ENCODE measurements around the gene NRP2. TPM values are rescaled to one million over a fixed set of nuclear protein-coding genes. Genes with fewer than 3 reads are reported as not detected.

NRP2 gene
- total RNA-seq, 1 donor from 2014 or later = 27.8 TPM

DNA sequence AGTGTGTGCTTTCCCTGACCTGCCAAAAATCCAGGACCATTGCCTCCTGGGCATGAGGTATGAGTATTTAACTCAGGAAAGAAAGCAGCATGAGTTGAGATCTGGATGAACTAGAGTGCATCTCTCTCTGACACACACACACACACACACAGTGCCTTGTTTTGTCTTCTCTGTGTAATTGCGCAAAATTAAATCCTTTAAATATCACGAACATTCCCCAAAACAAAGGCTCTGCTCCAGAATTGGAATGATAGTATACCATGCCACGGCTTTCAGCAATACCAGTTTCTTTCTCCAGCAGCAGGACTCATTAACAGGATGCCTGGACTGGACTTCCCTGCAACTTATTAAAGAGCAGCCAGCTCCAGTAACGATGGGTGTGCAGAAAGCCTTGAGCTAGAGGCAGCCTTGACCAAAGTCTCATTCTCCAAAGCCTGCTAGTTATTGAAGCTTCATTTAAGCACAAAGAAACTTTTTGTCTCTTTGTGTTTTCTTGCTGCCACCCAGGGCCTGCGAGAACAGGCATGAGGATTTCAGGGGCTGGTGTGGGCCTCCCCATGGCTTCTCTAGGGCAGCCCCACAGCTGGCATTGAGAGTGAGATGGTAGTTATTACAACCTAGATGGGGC lies 101.7 kb downstream of the NRP2 start:
- H3K4me1 ChIP-seq = peaks cover 6% of the 10 kb centered on the region
- H3K79me2 ChIP-seq (ENCODE audit: low read depth) = no peaks in the 10 kb centered on the region
- peak overlapping the region; percentile 34 for H3K27ac Mint-ChIP-seq
- no peak overlapping the region for H3K4me2 ChIP-seq
- H3K9me3 ChIP-seq (ENCODE audit: low read depth) = no peaks in the 10 kb centered on the region
- no peaks in the 10 kb centered on the region for H3K27me3 ChIP-seq
- H3K4me1 Mint-ChIP-seq = peaks cover 21% of the 10 kb centered on the region
- no peak overlapping the region for H3K4me3 Mint-ChIP-seq
- no peaks in the 10 kb centered on the region for H4K20me1 ChIP-seq (ENCODE audit: low read depth)
- no peak overlapping the region for H2AFZ ChIP-seq (replicated peaks)
- H3K27me3 Mint-ChIP-seq (ENCODE audit: insufficient read depth, low read depth) = peaks cover under 1% of the 10 kb centered on the region
- no peak for TF ChIP-seq EZH2 (IDR thresholded peaks at IDR 0.05)
- no peak for TF ChIP-seq EZH2phosphoT487 (IDR thresholded peaks at IDR 0.05)
- TF ChIP-seq, protein P1, sequence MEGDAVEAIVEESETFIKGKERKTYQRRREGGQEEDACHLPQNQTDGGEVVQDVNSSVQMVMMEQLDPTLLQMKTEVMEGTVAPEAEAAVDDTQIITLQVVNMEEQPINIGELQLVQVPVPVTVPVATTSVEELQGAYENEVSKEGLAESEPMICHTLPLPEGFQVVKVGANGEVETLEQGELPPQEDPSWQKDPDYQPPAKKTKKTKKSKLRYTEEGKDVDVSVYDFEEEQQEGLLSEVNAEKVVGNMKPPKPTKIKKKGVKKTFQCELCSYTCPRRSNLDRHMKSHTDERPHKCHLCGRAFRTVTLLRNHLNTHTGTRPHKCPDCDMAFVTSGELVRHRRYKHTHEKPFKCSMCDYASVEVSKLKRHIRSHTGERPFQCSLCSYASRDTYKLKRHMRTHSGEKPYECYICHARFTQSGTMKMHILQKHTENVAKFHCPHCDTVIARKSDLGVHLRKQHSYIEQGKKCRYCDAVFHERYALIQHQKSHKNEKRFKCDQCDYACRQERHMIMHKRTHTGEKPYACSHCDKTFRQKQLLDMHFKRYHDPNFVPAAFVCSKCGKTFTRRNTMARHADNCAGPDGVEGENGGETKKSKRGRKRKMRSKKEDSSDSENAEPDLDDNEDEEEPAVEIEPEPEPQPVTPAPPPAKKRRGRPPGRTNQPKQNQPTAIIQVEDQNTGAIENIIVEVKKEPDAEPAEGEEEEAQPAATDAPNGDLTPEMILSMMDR (IDR thresholded peaks at IDR 0.05) = no peak
- no peaks in the 10 kb centered on the region for H3F3A ChIP-seq (ENCODE audit: low read depth)
- DNase-seq (ENCODE audit: low spot score) = no peak
- peaks cover 3% of the 10 kb centered on the region for H3K9me3 Mint-ChIP-seq
- H3K4me3 ChIP-seq = no peak overlapping the region
- no peak overlapping the region for H3K27ac ChIP-seq
- H3K36me3 ChIP-seq = no peaks in the 10 kb centered on the region
- H3K9ac ChIP-seq = no peak overlapping the region
- no peaks in the 10 kb centered on the region for H3K36me3 Mint-ChIP-seq

DNA sequence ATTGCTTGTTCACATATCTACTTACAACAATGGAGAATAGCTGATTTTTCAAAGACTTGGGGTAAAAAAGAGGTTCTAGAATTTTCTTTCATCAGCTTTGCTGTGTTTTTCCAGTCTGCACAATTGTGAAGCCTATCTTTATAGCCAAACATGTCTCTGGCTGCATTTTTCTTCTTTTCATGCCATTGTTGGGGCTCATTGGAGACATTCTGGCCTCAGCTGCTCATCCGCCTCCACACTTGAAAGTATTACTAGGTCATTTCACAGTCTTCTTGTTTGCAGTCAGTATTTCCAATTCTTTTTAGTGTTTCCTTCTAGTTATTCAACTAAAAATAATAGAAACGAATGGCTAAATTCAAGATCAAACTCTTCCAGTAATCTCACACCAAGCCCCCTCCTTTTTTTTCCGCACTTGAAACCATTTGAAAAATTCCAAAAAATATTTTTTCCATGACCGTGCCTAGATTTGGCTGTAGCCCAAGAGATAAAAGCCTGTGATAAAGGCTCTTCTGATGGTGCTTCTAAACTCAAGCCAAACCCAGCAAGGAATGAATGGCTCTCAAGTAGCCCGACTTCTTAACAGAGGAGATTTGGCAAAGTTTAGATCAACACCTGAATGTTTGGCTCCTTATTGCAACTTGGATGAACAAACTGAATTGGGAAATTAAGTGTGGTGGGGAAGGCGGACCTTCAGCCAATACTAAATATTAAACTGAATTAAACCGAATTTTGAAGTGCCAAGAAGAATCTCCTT lies 103.4 kb downstream of the NRP2 start:
- Histone ChIP-seq H3K9ac (no peak overlapping the region), H3K27me3 (no peaks in the 10 kb centered on the region), H3K27ac (no peak overlapping the region), H4K20me1 (ENCODE audit: low read depth) (no peaks in the 10 kb centered on the region), H2AFZ (replicated peaks) (no peak overlapping the region), H3K9me3 (ENCODE audit: low read depth) (no peaks in the 10 kb centered on the region), H3K4me2 (no peak overlapping the region), H3K79me2 (ENCODE audit: low read depth) (no peaks in the 10 kb centered on the region), H3K36me3 (no peaks in the 10 kb centered on the region), H3K4me3 (no peak overlapping the region), H3K4me1 (peaks cover 2% of the 10 kb centered on the region), H3F3A (ENCODE audit: low read depth) (no peaks in the 10 kb centered on the region)
- H3K27me3 Mint-ChIP-seq (ENCODE audit: insufficient read depth, low read depth) = peaks cover 2% of the 10 kb centered on the region
- H3K4me3 Mint-ChIP-seq = no peak overlapping the region
- TF ChIP-seq EZH2 (IDR thresholded peaks at IDR 0.05) (no peak), EZH2phosphoT487 (IDR thresholded peaks at IDR 0.05) (no peak)
- TF ChIP-seq, protein P1 (IDR thresholded peaks at IDR 0.05) = no peak
- DNase-seq (ENCODE audit: low spot score) = no peak
- H3K27ac Mint-ChIP-seq = no peak overlapping the region
- no peaks in the 10 kb centered on the region for H3K36me3 Mint-ChIP-seq
- H3K9me3 Mint-ChIP-seq = peaks cover 3% of the 10 kb centered on the region
- H3K4me1 Mint-ChIP-seq = peaks cover 16% of the 10 kb centered on the region

DNA sequence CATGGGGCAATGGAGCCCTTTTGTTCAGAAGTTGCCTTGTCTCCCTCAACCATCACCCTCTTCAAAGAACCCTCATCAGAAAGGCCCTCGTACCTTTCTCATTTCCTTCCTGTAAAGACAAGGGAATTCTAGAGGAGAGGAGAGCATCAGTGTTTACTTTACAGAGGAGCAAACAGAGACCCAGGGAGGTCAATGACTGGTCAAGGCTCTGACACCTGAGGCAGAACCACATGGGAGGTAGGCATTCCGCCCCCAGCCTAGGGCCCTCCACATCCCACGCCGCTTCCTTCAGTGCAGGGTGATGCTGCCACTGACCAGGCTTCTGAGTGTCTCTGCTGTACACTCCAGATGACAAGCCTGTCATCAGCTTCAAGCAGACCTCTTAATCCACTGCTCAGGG lies 104.7 kb downstream of the NRP2 start:
- no peak for DNase-seq (ENCODE audit: low spot score)
- Histone ChIP-seq H3K27me3 (no peaks in the 10 kb centered on the region), H3K4me1 (no peaks in the 10 kb centered on the region), H3K27ac (no peak overlapping the region), H3F3A (ENCODE audit: low read depth) (no peaks in the 10 kb centered on the region), H3K9ac (no peak overlapping the region), H4K20me1 (ENCODE audit: low read depth) (no peaks in the 10 kb centered on the region), H2AFZ (replicated peaks) (no peak overlapping the region), H3K79me2 (ENCODE audit: low read depth) (no peaks in the 10 kb centered on the region), H3K9me3 (ENCODE audit: low read depth) (no peaks in the 10 kb centered on the region), H3K4me3 (no peak overlapping the region), H3K4me2 (no peak overlapping the region), H3K36me3 (no peaks in the 10 kb centered on the region)
- TF ChIP-seq, protein P1 (IDR thresholded peaks at IDR 0.05) = no peak
- TF ChIP-seq EZH2phosphoT487 (IDR thresholded peaks at IDR 0.05) (no peak), EZH2 (IDR thresholded peaks at IDR 0.05) (no peak)
- no peak overlapping the region for H3K4me3 Mint-ChIP-seq
- peaks cover 9% of the 10 kb centered on the region for H3K4me1 Mint-ChIP-seq
- peaks cover 3% of the 10 kb centered on the region for H3K9me3 Mint-ChIP-seq
- peaks cover 2% of the 10 kb centered on the region for H3K27me3 Mint-ChIP-seq (ENCODE audit: insufficient read depth, low read depth)
- no peaks in the 10 kb centered on the region for H3K36me3 Mint-ChIP-seq
- H3K27ac Mint-ChIP-seq = no peak overlapping the region
